Tibial nerve (tissue), 4 donors: Measurements from ENCODE around the gene RCOR2. TPM values are rescaled to one million over a fixed set of nuclear protein-coding genes. Genes with fewer than 3 reads are reported as not detected.

Source experiments
- DNase-seq, 2 donors: peaks; one replicate each; pipeline ENCODE4 v3.0.0-alpha.2; 2019; ENCODE audit warnings: low spot score in 2 of 2
- H3K27ac ChIP-seq, 4 donors: fragments of 200-600 bp; sonication (generic) in 3 of 4; one replicate each; pipeline ENCODE4 v1.5.1; 2017 to 2019; ENCODE audit warnings: mild to moderate bottlenecking in 1 of 4
- H3K27me3 ChIP-seq, 2 donors: fragments of 200-600 bp; sonication (generic) in 1 of 2; one replicate each; pipeline versions ENCODE4 v1.5.1 to v1.6.0; 2017 to 2019
- H3K36me3 ChIP-seq, 3 donors: fragments of 200-600 bp; sonication (generic); one replicate each; pipeline ENCODE4 v1.5.1; 2018 to 2019
- H3K4me1 ChIP-seq, 4 donors: fragments of 200-600 bp; sonication (generic) in 3 of 4; one replicate each; pipeline ENCODE4 v1.5.1; 2017 to 2019
- H3K4me3 ChIP-seq, 4 donors: fragments of 200-600 bp; sonication (generic) in 3 of 4; one replicate each; pipeline ENCODE4 v1.5.1; 2017 to 2019; ENCODE audit warnings: mild to moderate bottlenecking in 1 of 4, moderate library complexity in 1 of 4
- H3K9me3 ChIP-seq, 4 donors: fragments of 200-600 bp; sonication (generic) in 3 of 4; one replicate each; pipeline ENCODE4 v1.5.1; 2017 to 2019
- EP300 ChIP-seq, 2 donors: sonication (generic); formaldehyde crosslinking; IDR thresholded peaks; one replicate each; pipeline ENCODE4 v1.6.1; 2017; ENCODE audit warnings: antibody characterized with exemption in 2 of 2, mild to moderate bottlenecking in 1 of 2
- POLR2A ChIP-seq, 2 donors: fragments of 450-650 bp; IDR thresholded peaks; one replicate each; pipeline ENCODE4 v1.6.1; 2017; ENCODE audit warnings: antibody characterized with exemption in 2 of 2, mild to moderate bottlenecking in 2 of 2, moderate library complexity in 2 of 2
- WGBS, 2 donors: methylation state at CpG; one replicate each; pipeline ENCODE4 v1.1.5; 2018; 5-methylcytosine and 5-hydroxymethylcytosine counted together
- total RNA-seq, 4 donors: library from RNA; depleted of rRNA; stranded (reverse); fragments of >200 nt; gene quantifications; one replicate each; pipeline ENCODE4 v1.1.0, GENCODE V29; 2016
- TF ChIP-seq, protein P1 (sequence below), 5 experiments: fragments of 200-600 bp in 3 of 5; fragments of 450-650 bp in 2 of 5; sonication (generic) in 3 of 5; IDR thresholded peaks; one replicate each; pipeline ENCODE4 v1.5.1; 2016 to 2019; ENCODE audit warnings: antibody characterized with exemption in 5 of 5, mild to moderate bottlenecking in 3 of 5, moderate library complexity in 2 of 5

Gene RCOR2
- total RNA-seq, 4 donors from 2014 or later = 0.22 to 1.6 TPM; not detected in 2

DNA sequence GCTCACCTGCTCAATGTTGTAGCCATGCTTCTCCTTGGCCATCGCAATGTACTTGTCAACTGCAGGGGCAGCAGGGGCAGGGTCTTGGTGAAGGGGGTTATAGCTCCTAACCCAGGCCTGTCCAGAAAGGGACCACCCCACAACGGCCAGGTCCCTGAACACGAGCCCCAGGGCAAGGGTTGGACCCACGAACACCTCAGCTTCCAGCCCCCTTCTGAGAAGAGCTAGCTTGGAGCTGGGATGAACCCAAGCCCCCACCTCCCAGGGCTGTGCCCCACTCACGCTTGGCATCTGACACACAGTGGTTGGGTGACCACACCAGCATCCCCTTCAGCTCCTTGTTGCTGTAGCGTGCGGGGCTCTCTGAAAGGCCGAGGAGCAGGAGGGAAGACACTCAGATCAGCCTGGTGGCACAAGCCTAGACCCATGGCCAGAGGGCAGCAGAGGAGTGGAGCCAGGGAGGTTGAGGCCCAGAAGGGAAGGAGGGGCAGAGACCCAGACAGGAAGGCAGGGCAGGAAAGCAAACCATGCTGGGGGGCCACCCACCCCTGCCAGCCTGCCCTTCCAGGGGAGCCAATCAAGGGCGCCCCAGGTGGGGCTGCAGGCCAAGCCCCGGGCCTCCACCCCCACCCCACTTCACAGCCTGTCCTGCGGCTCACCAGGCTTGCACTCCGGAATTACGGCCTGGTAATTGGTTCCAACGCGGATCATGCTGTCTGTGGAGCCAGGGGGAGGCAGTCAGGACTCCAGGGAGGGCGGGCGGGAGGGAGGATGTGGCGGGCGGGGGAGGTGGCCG is 1.9 kb downstream of the RCOR2 start:
- TF ChIP-seq POLR2A (IDR thresholded peaks at IDR 0.05) (no peak), EP300 (IDR thresholded peaks at IDR 0.05) (no peak)
- TF ChIP-seq, protein P1, sequence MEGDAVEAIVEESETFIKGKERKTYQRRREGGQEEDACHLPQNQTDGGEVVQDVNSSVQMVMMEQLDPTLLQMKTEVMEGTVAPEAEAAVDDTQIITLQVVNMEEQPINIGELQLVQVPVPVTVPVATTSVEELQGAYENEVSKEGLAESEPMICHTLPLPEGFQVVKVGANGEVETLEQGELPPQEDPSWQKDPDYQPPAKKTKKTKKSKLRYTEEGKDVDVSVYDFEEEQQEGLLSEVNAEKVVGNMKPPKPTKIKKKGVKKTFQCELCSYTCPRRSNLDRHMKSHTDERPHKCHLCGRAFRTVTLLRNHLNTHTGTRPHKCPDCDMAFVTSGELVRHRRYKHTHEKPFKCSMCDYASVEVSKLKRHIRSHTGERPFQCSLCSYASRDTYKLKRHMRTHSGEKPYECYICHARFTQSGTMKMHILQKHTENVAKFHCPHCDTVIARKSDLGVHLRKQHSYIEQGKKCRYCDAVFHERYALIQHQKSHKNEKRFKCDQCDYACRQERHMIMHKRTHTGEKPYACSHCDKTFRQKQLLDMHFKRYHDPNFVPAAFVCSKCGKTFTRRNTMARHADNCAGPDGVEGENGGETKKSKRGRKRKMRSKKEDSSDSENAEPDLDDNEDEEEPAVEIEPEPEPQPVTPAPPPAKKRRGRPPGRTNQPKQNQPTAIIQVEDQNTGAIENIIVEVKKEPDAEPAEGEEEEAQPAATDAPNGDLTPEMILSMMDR (IDR thresholded peaks at IDR 0.05) = no peak
- no peak overlapping the region for H3K27ac ChIP-seq
- peaks cover 0 to 65% (median 38%) of the 10 kb centered on the region in 4 donors for H3K4me1 ChIP-seq
- H3K9me3 ChIP-seq = no peaks in the 10 kb centered on the region
- 68 to 93% methylated on average over 8 to 18 of the region's 20 CpGs for WGBS, 2 donors
- DNase-seq = no peak
- no peaks in the 10 kb centered on the region for H3K36me3 ChIP-seq
- no peak overlapping the region for H3K4me3 ChIP-seq
- H3K27me3 ChIP-seq = no peaks in the 10 kb centered on the region

DNA sequence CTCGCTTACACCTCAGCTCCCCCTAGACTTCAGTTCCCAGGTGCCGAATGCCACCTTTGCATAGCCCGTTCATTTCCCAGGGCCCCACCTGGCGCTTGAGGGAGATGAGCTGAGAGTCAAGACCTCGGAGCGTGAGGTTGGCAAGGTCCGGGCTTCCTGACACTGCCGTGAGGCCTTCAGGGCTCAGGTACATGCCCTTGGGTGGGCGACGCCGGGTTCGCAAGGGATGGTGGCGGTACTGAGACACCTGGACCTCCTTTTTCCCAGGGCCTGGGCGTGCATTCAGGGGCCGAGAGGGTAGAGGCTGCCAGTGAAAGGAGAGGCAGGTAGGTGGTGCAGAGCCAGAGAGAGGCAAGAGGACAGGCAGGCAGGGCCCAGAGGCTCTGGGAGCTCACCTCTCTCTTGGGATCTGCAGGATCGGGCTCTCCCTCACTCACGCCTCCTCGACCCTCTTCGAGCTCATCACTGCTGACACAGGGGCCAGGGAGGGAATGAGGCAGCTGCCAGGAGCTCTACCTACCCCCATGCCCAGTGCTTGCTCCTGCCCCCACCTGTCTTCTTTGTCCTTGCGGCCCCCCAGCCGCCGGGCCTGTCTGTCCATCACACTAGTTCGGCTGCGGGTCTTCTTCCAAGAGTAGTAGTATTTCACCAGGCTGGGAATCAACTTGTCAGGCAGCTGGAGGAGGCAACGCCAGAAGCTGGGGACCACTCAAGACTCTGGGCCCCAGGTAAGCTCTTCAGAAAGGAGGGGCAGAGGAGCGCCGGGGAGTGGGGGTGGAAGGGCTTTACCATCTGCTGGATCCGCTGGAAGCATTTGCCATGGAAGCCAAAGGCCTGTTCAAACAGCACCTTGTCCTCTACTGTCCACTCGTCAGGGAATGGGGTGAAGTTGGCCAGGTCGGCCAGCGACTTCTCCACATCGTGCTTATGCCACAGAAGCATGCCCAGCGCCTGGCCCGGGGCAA is 2.8 kb downstream of the RCOR2 start:
- no peaks in the 10 kb centered on the region for H3K9me3 ChIP-seq
- no peak overlapping the region for H3K27ac ChIP-seq
- no peaks in the 10 kb centered on the region for H3K27me3 ChIP-seq
- no peak overlapping the region for H3K4me3 ChIP-seq
- H3K36me3 ChIP-seq = peaks cover 0 to 3% (median 3%) of the 10 kb centered on the region in 3 donors
- H3K4me1 ChIP-seq = peaks cover 0 to 65% (median 32%) of the 10 kb centered on the region in 4 donors
- 90% methylated on average over 27 to 33 of the region's 34 CpGs for WGBS, 2 donors
- TF ChIP-seq, protein P1 (IDR thresholded peaks at IDR 0.05) = no peak
- TF ChIP-seq POLR2A (IDR thresholded peaks at IDR 0.05) (no peak), EP300 (IDR thresholded peaks at IDR 0.05) (no peak)
- DNase-seq = no peak

DNA sequence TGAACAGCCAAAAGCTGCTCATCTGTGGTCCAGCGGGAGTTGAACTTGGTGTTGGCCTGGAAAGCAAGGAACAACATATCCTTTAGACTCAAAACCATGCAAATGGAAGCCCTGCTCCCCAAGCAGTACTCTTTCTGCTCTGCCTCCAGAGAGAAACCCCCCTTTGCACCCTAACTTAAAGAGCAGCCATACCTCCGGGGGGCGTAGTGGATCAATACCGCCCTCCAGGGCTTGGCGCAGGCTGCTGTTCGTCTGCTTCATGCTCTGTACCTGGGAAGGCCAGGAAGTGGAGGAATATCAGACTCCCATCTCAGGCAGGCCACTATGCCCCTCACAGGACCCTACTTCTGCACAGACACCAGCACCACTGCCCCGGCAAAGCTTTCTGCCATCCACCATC is 4.3 kb downstream of the RCOR2 start:
- Histone ChIP-seq H3K27ac (no peak overlapping the region), H3K4me1 (peaks cover 0 to 65% (median 36%) of the 10 kb centered on the region in 4 donors), H3K27me3 (no peaks in the 10 kb centered on the region), H3K4me3 (no peak overlapping the region), H3K36me3 (peaks cover 0 to 15% (median 5%) of the 10 kb centered on the region in 3 donors), H3K9me3 (no peaks in the 10 kb centered on the region)
- TF ChIP-seq, protein P1 (IDR thresholded peaks at IDR 0.05) = no peak
- TF ChIP-seq POLR2A (IDR thresholded peaks at IDR 0.05) (no peak), EP300 (IDR thresholded peaks at IDR 0.05) (no peak)
- no peak for DNase-seq
- WGBS, 2 donors = 84 to 89% methylated on average over 7 of the region's 7 CpGs

DNA sequence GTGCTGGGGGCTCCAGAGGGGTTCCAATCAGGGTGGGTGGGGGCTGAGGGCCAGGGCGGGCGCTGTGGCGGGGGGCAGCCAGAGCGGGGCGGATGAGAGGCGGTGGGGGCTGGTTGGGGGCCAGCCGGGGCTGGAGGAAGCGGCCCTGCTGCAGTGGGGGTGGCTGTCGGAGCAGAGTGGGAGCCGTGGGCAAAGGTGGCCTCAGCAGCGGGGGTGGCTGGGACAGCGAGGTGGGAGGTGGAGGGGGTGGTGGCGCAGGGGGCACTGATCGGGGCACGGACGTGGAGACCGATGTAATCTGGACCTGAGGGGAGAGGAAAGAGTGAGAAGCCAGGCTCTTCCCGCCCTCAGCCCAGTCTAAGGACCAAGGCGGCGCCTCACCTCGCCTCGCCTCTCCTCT is 5.1 kb downstream of the RCOR2 start:
- DNase-seq = no peak
- no peaks in the 10 kb centered on the region for H3K27me3 ChIP-seq
- no peak overlapping the region for H3K4me3 ChIP-seq
- H3K36me3 ChIP-seq = peaks cover 0 to 23% (median 12%) of the 10 kb centered on the region in 3 donors
- peaks cover 0 to 66% (median 29%) of the 10 kb centered on the region in 4 donors for H3K4me1 ChIP-seq
- H3K9me3 ChIP-seq = no peaks in the 10 kb centered on the region
- 79 to 80% methylated on average over 17 to 19 of the region's 22 CpGs for WGBS, 2 donors
- H3K27ac ChIP-seq = peak overlapping the region in 1 of 4 donors; percentile 24
- TF ChIP-seq EP300 (IDR thresholded peaks at IDR 0.05) (no peak), POLR2A (IDR thresholded peaks at IDR 0.05) (no peak)
- TF ChIP-seq, protein P1 (IDR thresholded peaks at IDR 0.05) = no peak
